GM23338 (cell line): ENCODE data around the gene SLC34A3. TPM values are rescaled to one million over a fixed set of nuclear protein-coding genes. Genes with fewer than 3 reads are reported as not detected.

Source experiments
- ATAC-seq: fragments of 200-7000 bp; cut with Tn5 transposase; 3 replicates; pipeline ENCODE4 v1.9.1; 2020
- DNase-seq: peaks from one replicate; pipeline ENCODE4 v3.0.0-alpha.2; 2015; ENCODE audit warnings: low spot score
- H2AFZ ChIP-seq: fragments of 200-600 bp; sonication (generic); 2 replicates; pipeline ENCODE4 v1.8.0; 2016; ENCODE audit warnings: antibody characterized with exemption, mild to moderate bottlenecking, moderate library complexity
- H3F3A ChIP-seq: fragments of 200-600 bp; sonication (generic); replicated peaks from 2 replicates; pipeline ENCODE4 v1.8.0; 2017; ENCODE audit warnings: antibody characterized with exemption, mixed run types, low read depth
- H3K27ac ChIP-seq: fragments of 200-600 bp; sonication (generic); 2 replicates; pipeline ENCODE4 v1.6.1; 2016; ENCODE audit warnings: low read depth
- H3K27me3 ChIP-seq: fragments of 200-600 bp; sonication (generic); 2 replicates; pipeline ENCODE4 v1.8.0; 2016; ENCODE audit warnings: mild to moderate bottlenecking, mixed run types, moderate library complexity; ENCODE audit not compliant: insufficient read depth
- H3K36me3 ChIP-seq: fragments of 200-600 bp; sonication (generic); 2 replicates; pipeline ENCODE4 v1.8.0; 2016; ENCODE audit warnings: mild to moderate bottlenecking; ENCODE audit not compliant: insufficient read depth
- H3K4me1 ChIP-seq: fragments of 200-600 bp; sonication (generic); 2 replicates; pipeline ENCODE4 v1.8.0; 2016; ENCODE audit warnings: mild to moderate bottlenecking, moderate library complexity; ENCODE audit not compliant: insufficient read depth
- H3K4me2 ChIP-seq: fragments of 200-600 bp; sonication (generic); 2 replicates; pipeline ENCODE4 v1.7.1; 2017; ENCODE audit warnings: mixed run types
- H3K4me3 ChIP-seq: fragments of 200-600 bp; sonication (generic); 2 replicates; pipeline ENCODE4 v1.6.1; 2016; ENCODE audit warnings: mixed run types
- H3K79me2 ChIP-seq: fragments of 200-600 bp; sonication (generic); replicated peaks from 2 replicates; pipeline ENCODE4 v1.8.0; 2017; ENCODE audit warnings: mild to moderate bottlenecking; ENCODE audit not compliant: insufficient read depth
- H3K9me2 ChIP-seq: fragments of 200-600 bp; sonication (generic); 2 replicates; pipeline ENCODE4 v1.8.0; 2017; ENCODE audit not compliant: insufficient read depth
- H4K20me1 ChIP-seq: fragments of 200-600 bp; sonication (generic); replicated peaks from 2 replicates; pipeline ENCODE4 v1.8.0; 2017; ENCODE audit warnings: mild to moderate bottlenecking; ENCODE audit not compliant: insufficient read depth
- H3K27ac Mint-ChIP-seq: 2 replicates; pipeline ENCODE4 v1.8.0; 2020; ENCODE audit warnings: inconsistent platforms, mild to moderate bottlenecking, moderate library complexity, mixed read lengths
- H3K27me3 Mint-ChIP-seq: 3 replicates; pipeline ENCODE4 v1.8.0; 2022; ENCODE audit warnings: low read depth, mild to moderate bottlenecking, moderate library complexity, mixed read lengths, inconsistent platforms; ENCODE audit not compliant: insufficient read depth, poor library complexity
- H3K36me3 Mint-ChIP-seq: 3 replicates; pipeline ENCODE4 v1.8.0; 2021; ENCODE audit warnings: low read depth, mild to moderate bottlenecking, inconsistent platforms, moderate library complexity, mixed read lengths
- H3K4me1 Mint-ChIP-seq: 3 replicates; pipeline ENCODE4 v1.8.0; 2020; ENCODE audit warnings: mild to moderate bottlenecking, inconsistent platforms, mixed read lengths
- H3K4me3 Mint-ChIP-seq: 3 replicates; pipeline ENCODE4 v1.8.0; 2021; ENCODE audit warnings: moderate library complexity, mild to moderate bottlenecking, inconsistent platforms, mixed read lengths
- H3K9me3 Mint-ChIP-seq: 3 replicates; pipeline ENCODE4 v1.8.0; 2020; ENCODE audit warnings: moderate library complexity, mild to moderate bottlenecking, inconsistent platforms, mixed read lengths
- CREB1 ChIP-seq: fragments of 250-450 bp; sonication (Bioruptor Pico); IDR thresholded peaks from 2 replicates; pipeline ENCODE4 v1.5.0; 2020; ENCODE audit warnings: low read depth, mild to moderate bottlenecking, moderate library complexity
- CTCF ChIP-seq, 2 experiments: fragments of 200-600 bp in 1 of 2; sonication (generic) in 1 of 2; conservative IDR thresholded peaks; 2 replicates each; pipeline versions ENCODE4 v1.5.1 to v1.6.1; 2016 to 2017; ENCODE audit warnings: antibody characterized with exemption in 2 of 2, low read depth in 2 of 2, mild to moderate bottlenecking in 2 of 2, moderate library complexity in 1 of 2
- ETS1 ChIP-seq: IDR thresholded peaks from 2 replicates; pipeline ENCODE4 v1.6.1; 2016; ENCODE audit warnings: antibody characterized with exemption
- EZH2 ChIP-seq: fragments of 200-600 bp; sonication (generic); IDR thresholded peaks from one replicate; pipeline ENCODE4 v1.8.0; 2017; ENCODE audit warnings: antibody characterized with exemption, mild to moderate bottlenecking, low read depth; ENCODE audit not compliant: unreplicated experiment
- EZH2phosphoT487 ChIP-seq: fragments of 200-600 bp; sonication (generic); IDR thresholded peaks from one replicate; pipeline ENCODE4 v1.8.1; 2018; ENCODE audit warnings: antibody characterized with exemption; ENCODE audit not compliant: unreplicated experiment
- JUNB ChIP-seq: IDR thresholded peaks from one replicate; pipeline ENCODE4 v1.6.1; 2016; ENCODE audit warnings: antibody characterized with exemption; ENCODE audit not compliant: unreplicated experiment
- NANOG ChIP-seq: IDR thresholded peaks from 2 replicates; pipeline ENCODE4 v1.6.1; 2016; ENCODE audit warnings: antibody characterized with exemption, borderline replicate concordance
- POLR2AphosphoS5 ChIP-seq: IDR thresholded peaks from 2 replicates; pipeline ENCODE4 v1.6.1; 2016; ENCODE audit warnings: antibody characterized with exemption, low read depth
- REST ChIP-seq: IDR thresholded peaks from one replicate; pipeline ENCODE4 v1.6.1; 2018; ENCODE audit warnings: antibody characterized with exemption; ENCODE audit not compliant: unreplicated experiment
- STAT1 ChIP-seq: IDR thresholded peaks from one replicate; pipeline ENCODE4 v1.6.1; 2016; ENCODE audit warnings: antibody characterized with exemption; ENCODE audit not compliant: unreplicated experiment
- ZNF114 ChIP-seq: fragments of 250-450 bp; sonication (Bioruptor Pico); IDR thresholded peaks from 2 replicates; pipeline ENCODE4 v1.5.0; 2020; ENCODE audit warnings: mild to moderate bottlenecking, moderate library complexity
- ZNF331 ChIP-seq: fragments of 250-450 bp; sonication (Bioruptor Pico); IDR thresholded peaks from 2 replicates; pipeline ENCODE4 v1.5.0; 2020; ENCODE audit warnings: low read depth, mild to moderate bottlenecking, moderate library complexity
- polyA plus RNA-seq: library from polyadenylated mRNA; unstranded; fragments of >200 nt; fragmentation: Nextera tagmentation; extraction: Ambion mirVana; gene quantifications from 2 replicates; pipeline ENCODE4 v1.2.1, GENCODE V29; 2016
- total RNA-seq: library from RNA; depleted of rRNA; stranded (reverse); fragments of >200 nt; shearing (Covaris generic); gene quantifications from 2 replicates; pipeline ENCODE4 v1.2.3, GENCODE V29; 2014

Gene SLC34A3
- total and polyA plus RNA-seq, 2 experiments from 2014 or later, result not detected

GRCh38 chr9:137269231-137269772 is 38.6 kb downstream of the SLC34A3 start (continued):
- no peak for TF ChIP-seq REST
- TF ChIP-seq ZNF114 (CRISPR knock-in tag), result no peak
- no peak for TF ChIP-seq ETS1
- TF ChIP-seq CTCF (conservative IDR thresholded peaks at IDR 0.05; ENCODE audit: low read depth in 2 of 2), result no peak
- no peak for TF ChIP-seq EZH2phosphoT487
- no peak for TF ChIP-seq NANOG
- TF ChIP-seq CREB1, result no peak
- no peak for TF ChIP-seq JUNB
- no peak for TF ChIP-seq ZNF331 (CRISPR knock-in tag)
- no peak for TF ChIP-seq EZH2
- no peak for TF ChIP-seq POLR2AphosphoS5

- H3K27ac ChIP-seq, result no peak overlapping the region; the same call in 1 of the 2 replicates
- H3K9me2 ChIP-seq, result no peaks in the 10 kb centered on the region
- H3K79me2 ChIP-seq, result no peaks in the 10 kb centered on the region
- H3K36me3 ChIP-seq, result peaks cover 10% of the 10 kb centered on the region; the same call in 1 of the 2 replicates
- ATAC-seq (no peak), DNase-seq (no peak)
- peaks cover 31% of the 10 kb centered on the region for H3K36me3 Mint-ChIP-seq
- H3K4me1 ChIP-seq, result peaks cover under 1% of the 10 kb centered on the region; the same call in 1 of the 2 replicates
- H2AFZ ChIP-seq, result no peak overlapping the region
- H3K27ac Mint-ChIP-seq, result no peak overlapping the region
- peaks cover 29% of the 10 kb centered on the region for H3K4me1 Mint-ChIP-seq
- H3K4me3 Mint-ChIP-seq, result no peak overlapping the region
- peaks cover 29% of the 10 kb centered on the region for H3K27me3 Mint-ChIP-seq
- H3F3A ChIP-seq, result no peaks in the 10 kb centered on the region
- H3K4me3 ChIP-seq, result no peak overlapping the region
- H4K20me1 ChIP-seq, result 0 out of 2 replicates have a peak, but pooled peaks cover 9% of the 10 kb centered on the region
- H3K9me3 Mint-ChIP-seq, result no peaks in the 10 kb centered on the region; the same call in 2 of the 3 replicates
- no peaks in the 10 kb centered on the region for H3K27me3 ChIP-seq
- H3K4me2 ChIP-seq, result no peak overlapping the region
- TF ChIP-seq STAT1, result no peak
Measured at GRCh38 chr9:137270929-137271695, 40.4 kb downstream of the SLC34A3 start.
